NCI-H2107 (cell line): ENCODE results near the gene BACE2.
"Not testable (repeated sequence)": the region's sequence is repeated elsewhere in the genome, so short reads cannot be mapped to it uniquely, and the experiment has no call there.

Experiments used
- DNase-seq: peaks from one replicate; lab custom pipeline; 2025; lab: John Stamatoyannopoulos, UW

The BACE2 gene

GRCh38 chr21:41280115-41280919 is 112.4 kb downstream of the BACE2 start:
- DNase-seq = no peak

GRCh38 chr21:41282412-41282811 is 114.5 kb downstream of the BACE2 start:
- DNase-seq = no peak

GRCh38 chr21:41283211-41283818 is 115.4 kb downstream of the BACE2 start:
- DNase-seq = peak; percentile 58

- DNase-seq = no peak
Measured at GRCh38 chr21:41289431-41289830, 121.5 kb downstream of the BACE2 start.

GRCh38 chr21:41290106-41290799 is 122.3 kb downstream of the BACE2 start:
- DNase-seq = no peak

GRCh38 chr21:41294548-41295231 is 126.7 kb downstream of the BACE2 start:
- no peak for DNase-seq

- DNase-seq = no peak
Measured at GRCh38 chr21:41295721-41296254, 127.8 kb downstream of the BACE2 start.

- DNase-seq = no peak
Measured at GRCh38 chr21:41302976-41303375, 135.0 kb downstream of the BACE2 start.

- no peak for DNase-seq
Measured at GRCh38 chr21:41304068-41304720, 136.2 kb downstream of the BACE2 start.

- DNase-seq = no peak
Measured at GRCh38 chr21:41307219-41307618, 139.3 kb downstream of the BACE2 start.

- DNase-seq = not testable (repeated sequence)
Measured at GRCh38 chr21:41313285-41314164, 145.6 kb downstream of the BACE2 start.

GRCh38 chr21:41315726-41316125 is 147.8 kb downstream of the BACE2 start:
- DNase-seq = no peak

GRCh38 chr21:41316200-41317062 is 148.5 kb downstream of the BACE2 start, which contains the start of gene FAM3B:
Gene FAM3B (plus strand): TSS chr21:41316801. CDS start chr21:41316880, 79 bp downstream.
- DNase-seq = peak; percentile 29

- DNase-seq = no peak
Measured at GRCh38 chr21:41317063-41317392, 149.1 kb downstream of the BACE2 start.

- no peak for DNase-seq
Measured at GRCh38 chr21:41317458-41317857, 149.5 kb downstream of the BACE2 start.

- no peak for DNase-seq
Measured at GRCh38 chr21:41318218-41318617, 150.3 kb downstream of the BACE2 start.

- no peak for DNase-seq
Measured at GRCh38 chr21:41319273-41319672, 151.3 kb downstream of the BACE2 start.

- peak; percentile 46 for DNase-seq
Measured at GRCh38 chr21:41321211-41321907, 153.4 kb downstream of the BACE2 start.

GRCh38 chr21:41321908-41322495 is 154.0 kb downstream of the BACE2 start:
- DNase-seq = no peak
